Body of pancreas (tissue), 4 donors: ENCODE results near the gene GFAP. TPM values are rescaled to one million over a fixed set of nuclear protein-coding genes. Genes with fewer than 3 reads are reported as not detected.

Experiments used
- ATAC-seq: fragments of 150-250 bp; one replicate; pipeline ENCODE4 v1.9.1; 2016
- DNase-seq, 4 donors: peaks; one replicate each; pipeline ENCODE4 v3.0.0-alpha.2; 2019
- H3K27ac ChIP-seq, 4 donors: fragments of 200-600 bp; sonication (generic); 1 replicate in 3 of 4; 2 replicates in 1 of 4; pipeline versions ENCODE4 v1.5.1 to v1.6.1; 2016 to 2019; ENCODE audit warnings: mild to moderate bottlenecking in 1 of 4, mixed read lengths in 1 of 4, moderate library complexity in 1 of 4
- H3K27me3 ChIP-seq, 2 donors: fragments of 200-600 bp; sonication (generic); one replicate each; pipeline ENCODE4 v1.6.0; 2016; ENCODE audit warnings: mild to moderate bottlenecking in 1 of 2
- H3K36me3 ChIP-seq, 2 donors: fragments of 200-600 bp; sonication (generic); replicated peaks in 1 of 2; 2 replicates each; pipeline ENCODE4 v1.5.1; 2016; ENCODE audit warnings: low read depth in 2 of 2; ENCODE audit not compliant: insufficient read depth in 1 of 2
- H3K4me1 ChIP-seq: fragments of 200-600 bp; sonication (generic); one replicate; pipeline ENCODE4 v1.6.0; 2016
- H3K4me3 ChIP-seq, 2 donors: fragments of 200-600 bp; sonication (generic); 1 replicate in 1 of 2; 2 replicates in 1 of 2; pipeline ENCODE4 v1.5.1; 2016 to 2019
- H3K9me3 ChIP-seq, 3 donors: fragments of 200-600 bp; sonication (generic); 1 replicate in 2 of 3; 2 replicates in 1 of 3; pipeline ENCODE4 v1.5.1; 2016
- POLR2A ChIP-seq, 3 donors: fragments of 450-650 bp; IDR thresholded peaks; one replicate each; pipeline ENCODE4 v1.6.1; 2016; ENCODE audit warnings: antibody characterized with exemption in 3 of 3, mild to moderate bottlenecking in 2 of 3
- WGBS, 2 donors: methylation state at CpG; one replicate each; pipeline ENCODE4 v1.1.5; 2017; 5-methylcytosine and 5-hydroxymethylcytosine counted together
- intact Hi-C: fragments of 100-400 bp; cut with DNase I; formaldehyde crosslinking; loops from one replicate; pipeline ENCODE4 v1.15.1; 2023
- total RNA-seq, 2 donors: library from RNA; depleted of rRNA; stranded (reverse); fragments of >200 nt; gene quantifications; one replicate each; pipeline ENCODE4 v1.1.0, GENCODE V29; 2016
- TF ChIP-seq, protein P1 (sequence below), 7 experiments: fragments of 450-650 bp in 4 of 7; fragments of 200-600 bp in 3 of 7; sonication (generic) in 3 of 7; IDR thresholded peaks; one replicate each; pipeline ENCODE4 v1.5.1; 2016 to 2019; ENCODE audit warnings: antibody characterized with exemption in 7 of 7

The GFAP gene
- total RNA-seq, 2 donors from 2014 or later: 2.0 to 7.0 TPM

GRCh38 chr17:44904001-44904984, 11.0 kb downstream of the GFAP start:
- intact Hi-C loops: no loop called here
- DNase-seq: no peak
- no peak overlapping the region for H3K27ac ChIP-seq
- no peak overlapping the region for H3K4me3 ChIP-seq
- H3K36me3 ChIP-seq: no peaks in the 10 kb centered on the region
- TF ChIP-seq POLR2A (IDR thresholded peaks at IDR 0.05): no peak
- TF ChIP-seq, protein P1, sequence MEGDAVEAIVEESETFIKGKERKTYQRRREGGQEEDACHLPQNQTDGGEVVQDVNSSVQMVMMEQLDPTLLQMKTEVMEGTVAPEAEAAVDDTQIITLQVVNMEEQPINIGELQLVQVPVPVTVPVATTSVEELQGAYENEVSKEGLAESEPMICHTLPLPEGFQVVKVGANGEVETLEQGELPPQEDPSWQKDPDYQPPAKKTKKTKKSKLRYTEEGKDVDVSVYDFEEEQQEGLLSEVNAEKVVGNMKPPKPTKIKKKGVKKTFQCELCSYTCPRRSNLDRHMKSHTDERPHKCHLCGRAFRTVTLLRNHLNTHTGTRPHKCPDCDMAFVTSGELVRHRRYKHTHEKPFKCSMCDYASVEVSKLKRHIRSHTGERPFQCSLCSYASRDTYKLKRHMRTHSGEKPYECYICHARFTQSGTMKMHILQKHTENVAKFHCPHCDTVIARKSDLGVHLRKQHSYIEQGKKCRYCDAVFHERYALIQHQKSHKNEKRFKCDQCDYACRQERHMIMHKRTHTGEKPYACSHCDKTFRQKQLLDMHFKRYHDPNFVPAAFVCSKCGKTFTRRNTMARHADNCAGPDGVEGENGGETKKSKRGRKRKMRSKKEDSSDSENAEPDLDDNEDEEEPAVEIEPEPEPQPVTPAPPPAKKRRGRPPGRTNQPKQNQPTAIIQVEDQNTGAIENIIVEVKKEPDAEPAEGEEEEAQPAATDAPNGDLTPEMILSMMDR (IDR thresholded peaks at IDR 0.05): no peak
- no peaks in the 10 kb centered on the region for H3K9me3 ChIP-seq
- no peaks in the 10 kb centered on the region for H3K27me3 ChIP-seq
- WGBS, 2 donors: 74 to 85% methylated on average over 8 to 35 of the region's 35 CpGs
- no peak for ATAC-seq
- H3K4me1 ChIP-seq: peaks cover 7% of the 10 kb centered on the region

GRCh38 chr17:44903012-44903685, 12.2 kb downstream of the GFAP start:
- no peak for ATAC-seq
- DNase-seq: no peak
- WGBS, 2 donors: 64 to 67% methylated on average over 8 of the region's 8 CpGs
- H3K9me3 ChIP-seq: no peaks in the 10 kb centered on the region
- H3K27me3 ChIP-seq: no peaks in the 10 kb centered on the region
- no peak overlapping the region for H3K4me3 ChIP-seq
- intact Hi-C loops: no loop called here
- peaks cover 12% of the 10 kb centered on the region for H3K4me1 ChIP-seq
- no peak for TF ChIP-seq POLR2A (IDR thresholded peaks at IDR 0.05)
- H3K27ac ChIP-seq: no peak overlapping the region
- no peaks in the 10 kb centered on the region for H3K36me3 ChIP-seq

DNA sequence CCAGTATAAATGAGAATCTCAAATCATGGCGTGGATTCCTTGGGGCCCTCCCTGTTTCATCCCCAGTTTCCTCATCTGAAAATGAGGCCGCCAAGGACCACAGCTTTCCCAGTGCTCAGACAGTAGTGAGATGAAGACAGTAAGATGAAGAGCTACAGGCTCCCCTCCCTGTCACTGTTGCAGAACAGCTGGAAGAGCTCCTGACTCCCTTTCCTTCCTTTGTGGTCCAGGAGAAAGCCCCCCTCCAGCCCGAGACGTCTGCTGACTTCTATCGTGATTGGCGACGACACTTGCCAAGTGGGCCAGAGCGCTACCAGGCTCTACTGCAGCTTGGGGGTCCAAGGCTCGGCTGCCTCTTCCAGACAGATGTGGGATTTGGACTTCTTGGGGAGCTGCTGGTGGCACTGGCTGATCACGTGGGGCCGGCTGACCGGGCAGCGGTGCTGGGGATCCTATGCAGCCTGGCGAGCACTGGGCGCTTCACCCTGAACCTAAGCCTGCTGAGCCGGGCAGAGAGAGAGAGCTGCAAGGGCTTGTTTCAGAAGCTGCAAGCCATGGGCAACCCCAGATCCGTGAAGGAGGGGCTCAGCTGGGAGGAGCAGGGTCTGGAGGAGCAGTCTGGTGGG, 13.1 kb downstream of the GFAP start:
- Histone ChIP-seq H3K27ac (no peak overlapping the region), H3K4me3 (no peak overlapping the region), H3K9me3 (no peaks in the 10 kb centered on the region), H3K36me3 (no peaks in the 10 kb centered on the region), H3K27me3 (no peaks in the 10 kb centered on the region), H3K4me1 (peaks cover 18% of the 10 kb centered on the region)
- DNase-seq (no peak), ATAC-seq (no peak)
- no peak for TF ChIP-seq POLR2A (IDR thresholded peaks at IDR 0.05)
- TF ChIP-seq, protein P1 (IDR thresholded peaks at IDR 0.05): no peak
- 70 to 76% methylated on average over 5 to 16 of the region's 17 CpGs for WGBS, 2 donors
- intact Hi-C loops: no loop called here

- Histone ChIP-seq H3K27me3 (no peaks in the 10 kb centered on the region), H3K4me1 (peaks cover 19% of the 10 kb centered on the region), H3K36me3 (no peaks in the 10 kb centered on the region), H3K4me3 (no peak overlapping the region), H3K9me3 (no peaks in the 10 kb centered on the region), H3K27ac (no peak overlapping the region)
- DNase-seq (no peak), ATAC-seq (no peak)
- TF ChIP-seq, protein P1 (IDR thresholded peaks at IDR 0.05): no peak
- TF ChIP-seq POLR2A (IDR thresholded peaks at IDR 0.05): no peak
- 61 to 75% methylated on average over 4 of the region's 4 CpGs for WGBS, 2 donors
- intact Hi-C loops: no loop called here
Observed at GRCh38 chr17:44901411-44901921, 13.8 kb downstream of the GFAP start.

GRCh38 chr17:44900894-44901293, 14.4 kb downstream of the GFAP start:
- DNase-seq (no peak), ATAC-seq (no peak)
- H3K27me3 ChIP-seq: no peaks in the 10 kb centered on the region
- no peaks in the 10 kb centered on the region for H3K36me3 ChIP-seq
- intact Hi-C loops: no loop called here
- TF ChIP-seq POLR2A (IDR thresholded peaks at IDR 0.05): no peak
- peaks cover 19% of the 10 kb centered on the region for H3K4me1 ChIP-seq
- H3K4me3 ChIP-seq: no peak overlapping the region
- no peak overlapping the region for H3K27ac ChIP-seq
- no peaks in the 10 kb centered on the region for H3K9me3 ChIP-seq
- 6 to 16% methylated on average over 3 of the region's 3 CpGs for WGBS, 2 donors
